ENCODE data around the gene ABCC1.

DNA sequence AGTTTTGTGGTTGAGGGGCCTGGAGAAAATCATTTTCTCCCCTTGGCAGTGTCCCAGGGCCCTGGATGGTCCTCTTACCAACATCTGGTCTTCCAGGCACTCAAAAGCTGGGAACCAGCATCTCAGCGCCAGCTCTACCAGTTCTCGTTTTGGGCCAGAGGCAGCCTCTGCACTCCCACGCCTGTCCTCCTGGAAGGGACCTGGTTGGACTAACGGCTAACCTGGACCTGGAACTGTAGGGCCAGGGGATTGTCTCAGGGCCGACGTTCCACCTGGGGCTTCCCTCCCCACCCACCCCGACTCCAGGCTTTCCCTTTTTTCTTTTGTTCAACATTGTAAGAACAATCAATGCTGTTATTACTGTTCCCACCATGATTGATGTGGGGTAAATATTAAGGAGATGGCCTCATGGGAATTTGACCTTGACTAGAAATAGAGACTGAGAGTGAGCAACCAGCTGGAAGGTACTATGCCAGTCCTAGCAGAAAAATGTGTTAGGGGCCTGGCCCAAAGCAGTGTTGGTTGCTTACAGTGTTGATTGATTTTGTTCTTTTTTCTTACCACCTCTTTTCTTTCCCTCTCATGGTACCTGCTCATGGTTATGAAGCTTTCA, 192.5 kb downstream of the ABCC1 start:
- TF ChIP-seq, protein P1, sequence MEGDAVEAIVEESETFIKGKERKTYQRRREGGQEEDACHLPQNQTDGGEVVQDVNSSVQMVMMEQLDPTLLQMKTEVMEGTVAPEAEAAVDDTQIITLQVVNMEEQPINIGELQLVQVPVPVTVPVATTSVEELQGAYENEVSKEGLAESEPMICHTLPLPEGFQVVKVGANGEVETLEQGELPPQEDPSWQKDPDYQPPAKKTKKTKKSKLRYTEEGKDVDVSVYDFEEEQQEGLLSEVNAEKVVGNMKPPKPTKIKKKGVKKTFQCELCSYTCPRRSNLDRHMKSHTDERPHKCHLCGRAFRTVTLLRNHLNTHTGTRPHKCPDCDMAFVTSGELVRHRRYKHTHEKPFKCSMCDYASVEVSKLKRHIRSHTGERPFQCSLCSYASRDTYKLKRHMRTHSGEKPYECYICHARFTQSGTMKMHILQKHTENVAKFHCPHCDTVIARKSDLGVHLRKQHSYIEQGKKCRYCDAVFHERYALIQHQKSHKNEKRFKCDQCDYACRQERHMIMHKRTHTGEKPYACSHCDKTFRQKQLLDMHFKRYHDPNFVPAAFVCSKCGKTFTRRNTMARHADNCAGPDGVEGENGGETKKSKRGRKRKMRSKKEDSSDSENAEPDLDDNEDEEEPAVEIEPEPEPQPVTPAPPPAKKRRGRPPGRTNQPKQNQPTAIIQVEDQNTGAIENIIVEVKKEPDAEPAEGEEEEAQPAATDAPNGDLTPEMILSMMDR (IDR thresholded peaks at IDR 0.05): no peak
- TF ChIP-seq POLR2A (IDR thresholded peaks at IDR 0.05): no peak
